ENCODE measurements around the gene CALML3. TPM values are rescaled to one million over a fixed set of nuclear protein-coding genes. Genes with fewer than 3 reads are reported as not detected.

The CALML3 gene
- total and polyA plus RNA-seq, 8 donors, result 0.46 to 64.6 TPM; not detected in 6

DNA sequence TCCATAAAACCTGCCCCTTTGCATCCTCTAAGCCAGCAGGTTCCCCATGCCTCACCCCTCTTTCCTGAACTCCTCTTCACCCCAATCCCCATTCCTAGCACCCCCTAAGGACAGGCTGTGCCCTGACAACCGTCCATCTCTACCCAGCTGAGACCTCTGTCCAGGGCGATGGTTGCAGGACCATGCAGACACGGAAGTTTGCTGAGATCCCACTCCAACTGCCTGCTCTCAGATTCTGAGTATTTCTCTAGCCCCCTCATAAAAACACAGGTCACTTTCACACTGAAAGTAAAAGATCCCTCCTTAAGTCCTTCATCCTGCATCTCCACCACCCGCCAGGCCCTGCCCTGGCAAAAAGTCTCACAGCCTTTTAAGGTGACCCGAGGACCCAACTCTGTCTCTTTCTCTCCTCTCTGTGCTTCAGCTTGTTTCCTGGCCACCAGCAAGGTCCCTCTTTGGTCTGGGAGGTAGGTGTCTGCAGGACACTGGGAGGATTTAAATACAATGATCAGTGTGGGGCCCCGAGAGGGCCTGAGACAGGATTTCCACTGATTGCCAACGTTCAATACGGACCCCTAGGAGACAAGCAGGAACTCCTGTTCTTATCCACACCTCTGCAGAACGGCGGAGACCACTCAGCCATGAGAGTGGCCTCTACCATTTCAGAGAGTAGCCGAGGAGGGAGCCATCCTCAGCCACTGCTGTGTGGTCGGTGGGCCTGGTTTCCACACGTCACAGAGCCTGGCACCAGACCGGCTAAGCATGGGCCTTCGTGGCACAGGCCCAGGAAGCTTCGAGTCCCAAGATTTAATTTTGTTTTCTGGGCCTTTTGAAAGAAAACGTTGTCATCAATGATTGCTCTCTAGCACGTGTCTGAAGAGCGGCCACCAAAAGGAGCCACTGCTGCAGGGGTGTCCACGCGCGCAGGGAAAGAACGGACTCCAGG lies 27.9 kb downstream of the CALML3 start:
- 80 to 87% (median 85%) methylated on average over 23 of the region's 23 CpGs for WGBS, 5 donors
- no peak overlapping the region for H3K4me3 ChIP-seq
- intact Hi-C loops (cut with DNase I; ENCODE audit: low total_unique reads), result no loop called here
- no peak for DNase-seq
- peak overlapping the region in 2 of 5 donors; percentile 13 to 77 for H3K27ac ChIP-seq
- H3K9me3 ChIP-seq, result no peaks in the 10 kb centered on the region
- peaks cover 31 to 76% (median 62%) of the 10 kb centered on the region in 4 donors for H3K4me1 ChIP-seq
- TF ChIP-seq, protein P1, sequence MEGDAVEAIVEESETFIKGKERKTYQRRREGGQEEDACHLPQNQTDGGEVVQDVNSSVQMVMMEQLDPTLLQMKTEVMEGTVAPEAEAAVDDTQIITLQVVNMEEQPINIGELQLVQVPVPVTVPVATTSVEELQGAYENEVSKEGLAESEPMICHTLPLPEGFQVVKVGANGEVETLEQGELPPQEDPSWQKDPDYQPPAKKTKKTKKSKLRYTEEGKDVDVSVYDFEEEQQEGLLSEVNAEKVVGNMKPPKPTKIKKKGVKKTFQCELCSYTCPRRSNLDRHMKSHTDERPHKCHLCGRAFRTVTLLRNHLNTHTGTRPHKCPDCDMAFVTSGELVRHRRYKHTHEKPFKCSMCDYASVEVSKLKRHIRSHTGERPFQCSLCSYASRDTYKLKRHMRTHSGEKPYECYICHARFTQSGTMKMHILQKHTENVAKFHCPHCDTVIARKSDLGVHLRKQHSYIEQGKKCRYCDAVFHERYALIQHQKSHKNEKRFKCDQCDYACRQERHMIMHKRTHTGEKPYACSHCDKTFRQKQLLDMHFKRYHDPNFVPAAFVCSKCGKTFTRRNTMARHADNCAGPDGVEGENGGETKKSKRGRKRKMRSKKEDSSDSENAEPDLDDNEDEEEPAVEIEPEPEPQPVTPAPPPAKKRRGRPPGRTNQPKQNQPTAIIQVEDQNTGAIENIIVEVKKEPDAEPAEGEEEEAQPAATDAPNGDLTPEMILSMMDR (IDR thresholded peaks at IDR 0.05), result no peak
- TF ChIP-seq POLR2AphosphoS5 (IDR thresholded peaks at IDR 0.05) (no peak), POLR2A (IDR thresholded peaks at IDR 0.05) (no peak), EP300 (IDR thresholded peaks at IDR 0.05) (no peak)
- no peaks in the 10 kb centered on the region for H3K27me3 ChIP-seq
- H3K36me3 ChIP-seq, result no peaks in the 10 kb centered on the region

DNA sequence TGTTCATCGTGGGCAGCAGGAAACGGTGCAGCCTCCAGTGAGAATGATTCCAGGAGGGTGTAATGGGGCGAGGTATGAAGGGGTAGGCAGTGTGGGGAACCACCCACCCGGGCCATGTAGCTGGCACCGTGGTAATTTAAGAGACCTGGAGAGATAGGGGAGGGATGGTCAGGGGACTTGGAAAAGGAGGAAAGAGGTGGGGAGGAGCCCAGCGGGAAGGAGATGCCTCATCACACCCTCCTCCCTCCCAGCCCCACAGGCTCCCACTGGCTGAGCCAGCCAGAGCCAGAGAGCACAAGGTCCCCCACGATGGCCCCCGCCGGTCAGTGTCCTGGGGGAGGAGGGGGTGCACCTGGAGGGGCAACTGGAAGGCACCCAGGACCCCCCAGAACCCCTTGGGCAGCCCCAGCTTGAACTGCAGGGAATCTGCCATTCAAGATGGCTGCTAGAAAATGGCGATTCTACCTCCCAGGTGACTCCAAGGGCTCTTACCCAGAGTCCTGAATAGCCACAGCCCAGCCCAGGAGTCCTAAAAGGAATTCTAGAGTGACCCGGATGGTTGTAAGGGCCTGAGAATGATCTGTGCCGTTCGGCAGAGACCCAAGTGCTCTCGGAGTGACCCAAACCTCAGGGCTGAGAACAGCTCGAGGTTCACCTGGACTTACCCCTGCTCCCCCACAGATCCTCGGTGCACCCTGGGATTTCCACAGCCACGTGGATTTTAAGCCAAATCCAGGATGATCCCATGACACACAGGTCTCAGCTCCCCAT lies 28.8 kb downstream of the CALML3 start:
- no peak for DNase-seq
- 71 to 79% (median 73%) methylated on average over 9 to 17 of the region's 17 CpGs for WGBS, 5 donors
- peak overlapping the region; percentile 9 to 77 (median 31) for H3K27ac ChIP-seq
- H3K9me3 ChIP-seq, result no peaks in the 10 kb centered on the region
- H3K4me1 ChIP-seq, result peaks cover 22 to 68% (median 54%) of the 10 kb centered on the region in 4 donors
- no peak overlapping the region for H3K4me3 ChIP-seq
- intact Hi-C loops (cut with DNase I; ENCODE audit: low total_unique reads), result no loop called here
- H3K36me3 ChIP-seq, result no peaks in the 10 kb centered on the region
- TF ChIP-seq, protein P1 (IDR thresholded peaks at IDR 0.05), result no peak
- TF ChIP-seq POLR2A (IDR thresholded peaks at IDR 0.05) (no peak), POLR2AphosphoS5 (IDR thresholded peaks at IDR 0.05) (no peak), EP300 (IDR thresholded peaks at IDR 0.05) (no peak)
- no peaks in the 10 kb centered on the region for H3K27me3 ChIP-seq

DNA sequence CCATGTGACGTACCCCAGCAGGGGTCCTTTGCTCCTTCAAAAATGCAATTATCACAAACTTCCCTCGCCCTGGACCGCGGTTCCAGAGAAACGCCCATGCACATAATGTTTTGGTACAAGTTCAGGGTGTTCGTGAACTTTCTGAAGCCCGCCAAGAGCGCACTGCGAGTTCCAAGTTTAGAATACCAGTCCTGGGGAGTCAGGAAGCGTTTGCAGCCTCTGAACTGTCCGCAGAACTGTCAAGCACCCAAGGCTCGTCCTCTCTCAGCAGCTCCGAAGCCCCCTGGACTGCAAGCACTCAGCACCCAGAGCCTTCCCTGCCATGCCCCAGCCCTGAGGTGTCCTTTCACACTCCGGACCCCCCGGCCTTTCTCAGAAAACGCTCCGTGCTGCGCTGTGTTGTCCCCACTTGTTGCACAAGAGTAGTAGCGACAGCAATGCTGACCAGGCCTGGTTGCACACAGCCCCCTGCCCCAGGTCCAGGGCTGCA lies 30.3 kb downstream of the CALML3 start:
- no peak overlapping the region for H3K4me3 ChIP-seq
- WGBS, 5 donors, result 73 to 79% (median 76%) methylated on average over 18 to 19 of the region's 19 CpGs
- no peaks in the 10 kb centered on the region for H3K9me3 ChIP-seq
- peak overlapping the region; percentile 9 to 77 (median 31) for H3K27ac ChIP-seq
- DNase-seq, result no peak
- intact Hi-C loops (cut with DNase I; ENCODE audit: low total_unique reads), result no loop called here
- no peaks in the 10 kb centered on the region for H3K36me3 ChIP-seq
- TF ChIP-seq POLR2AphosphoS5 (IDR thresholded peaks at IDR 0.05) (no peak), EP300 (IDR thresholded peaks at IDR 0.05) (no peak), POLR2A (IDR thresholded peaks at IDR 0.05) (no peak)
- TF ChIP-seq, protein P1 (IDR thresholded peaks at IDR 0.05), result no peak
- no peaks in the 10 kb centered on the region for H3K27me3 ChIP-seq
- peaks cover 13 to 71% (median 48%) of the 10 kb centered on the region in 4 donors for H3K4me1 ChIP-seq

DNA sequence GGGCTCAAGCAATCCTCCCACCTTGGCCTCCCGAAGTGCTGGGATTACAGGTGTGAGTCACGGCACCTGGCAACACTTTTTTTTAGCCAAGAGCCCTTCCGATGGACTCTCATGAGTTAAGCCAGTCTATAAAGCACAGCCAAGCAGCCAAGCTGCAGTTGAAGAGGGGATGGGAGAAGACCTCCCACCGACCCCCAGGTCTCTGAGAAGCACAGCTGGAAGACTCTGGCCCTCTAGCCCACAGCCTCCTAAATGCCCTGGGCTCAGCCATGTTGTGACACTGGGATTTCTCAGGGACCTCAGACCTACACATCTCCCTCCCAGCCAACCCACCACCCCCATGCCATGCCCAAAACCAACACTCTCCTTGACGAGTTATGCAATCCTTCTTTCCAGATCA lies 31.1 kb downstream of the CALML3 start:
- Histone ChIP-seq H3K4me3 (no peak overlapping the region), H3K9me3 (no peaks in the 10 kb centered on the region), H3K36me3 (no peaks in the 10 kb centered on the region), H3K27ac (peak overlapping the region in 1 of 5 donors; percentile 77), H3K4me1 (peaks cover 13 to 73% (median 44%) of the 10 kb centered on the region in 4 donors), H3K27me3 (no peaks in the 10 kb centered on the region)
- WGBS, 5 donors, result 80 to 92% (median 90%) methylated on average over 5 of the region's 5 CpGs
- TF ChIP-seq POLR2A (IDR thresholded peaks at IDR 0.05) (no peak), POLR2AphosphoS5 (IDR thresholded peaks at IDR 0.05) (no peak), EP300 (IDR thresholded peaks at IDR 0.05) (no peak)
- TF ChIP-seq, protein P1 (IDR thresholded peaks at IDR 0.05), result no peak
- intact Hi-C loops (cut with DNase I; ENCODE audit: low total_unique reads), result no loop called here
- peak in 1 of 2 donors; percentile 10 for DNase-seq

Data from stomach (tissue), 9 donors.